OCI-LY7 (cell line): ENCODE results near the gene BMPER. TPM values are rescaled to one million over a fixed set of nuclear protein-coding genes. Genes with fewer than 3 reads are reported as not detected.

Experiments used
- BruUV-seq: library from RNA; stranded (reverse); fragments of 400-500 nt; replicated peaks from 2 replicates; lab custom pipeline; 2021; lab: Mats Ljungman, UMichigan
- CTCF ChIA-PET: fragments of 300-600 bp; sonication (Branson Sonifier 250); formaldehyde crosslinking; loops from one replicate; lab custom pipeline; 2022; ENCODE audit warnings: antibody characterized with exemption; ENCODE audit not compliant: unreplicated experiment; lab: Charles Lee
- POLR2A ChIA-PET: fragments of 300-600 bp; sonication (Branson Sonifier 250); formaldehyde crosslinking; loops from one replicate; lab custom pipeline; 2022; ENCODE audit warnings: antibody characterized with exemption; lab: Charles Lee
- DNase-seq: peaks from one replicate; pipeline ENCODE4 v3.0.0-alpha.2; 2015; ENCODE audit warnings: low spot score
- H2AFZ ChIP-seq: fragments of 200-600 bp; sonication (generic), shearing (Covaris generic); 2 replicates; pipeline ENCODE4 v1.6.1; 2014; ENCODE audit warnings: mild to moderate bottlenecking, antibody characterized with exemption, low read length, moderate library complexity
- H3K27ac ChIP-seq: fragments of 200-600 bp; sonication (generic); 2 replicates; pipeline ENCODE4 v1.5.1; 2014; ENCODE audit warnings: mixed run types, low read depth, mild to moderate bottlenecking, moderate library complexity, low read length, inconsistent platforms; ENCODE audit not compliant: poor library complexity, severe bottlenecking
- H3K36me3 ChIP-seq: fragments of 200-600 bp; sonication (generic); 2 replicates; pipeline ENCODE4 v1.6.1; 2014; ENCODE audit warnings: mild to moderate bottlenecking, antibody characterized with exemption, low read length, moderate library complexity, mixed read lengths; ENCODE audit not compliant: insufficient read depth
- H3K4me1 ChIP-seq: fragments of 200-600 bp; sonication (generic); 2 replicates; pipeline ENCODE4 v1.5.1; 2014; ENCODE audit warnings: mild to moderate bottlenecking, low read length; ENCODE audit not compliant: insufficient read depth, poor library complexity, severe bottlenecking
- H3K4me2 ChIP-seq: fragments of 200-600 bp; sonication (generic); 2 replicates; pipeline ENCODE4 v1.6.1; 2014; ENCODE audit warnings: mild to moderate bottlenecking, low read length
- H3K4me3 ChIP-seq: fragments of 200-600 bp; sonication (generic); 2 replicates; pipeline ENCODE4 v1.5.1; 2014; ENCODE audit warnings: mild to moderate bottlenecking, low read depth, low read length; ENCODE audit not compliant: poor library complexity, severe bottlenecking
- H3K79me2 ChIP-seq: fragments of 200-600 bp; sonication (generic); 2 replicates; pipeline ENCODE4 v1.6.1; 2016; ENCODE audit warnings: low read depth, mild to moderate bottlenecking, low read length, moderate library complexity, mixed read lengths; ENCODE audit not compliant: insufficient read depth
- H3K9me2 ChIP-seq: fragments of 200-600 bp; sonication (generic); 2 replicates; pipeline ENCODE4 v1.6.1; 2016; ENCODE audit warnings: mild to moderate bottlenecking, low read length, mixed read lengths; ENCODE audit not compliant: insufficient read depth
- H3K9me3 ChIP-seq: fragments of 200-600 bp; sonication (generic); 2 replicates; pipeline ENCODE4 v1.6.1; 2014; ENCODE audit warnings: mild to moderate bottlenecking, mixed run types, low read length, mixed read lengths
- H4K20me1 ChIP-seq: fragments of 200-600 bp; sonication (generic); 2 replicates; pipeline ENCODE4 v1.6.1; 2014; ENCODE audit warnings: mild to moderate bottlenecking, antibody characterized with exemption, low read length, moderate library complexity, mixed read lengths; ENCODE audit not compliant: insufficient read depth
- EZH2phosphoT487 ChIP-seq: fragments of 200-600 bp; sonication (generic); IDR thresholded peaks from 2 replicates; pipeline ENCODE4 v1.6.1; 2018; ENCODE audit warnings: low read depth, borderline replicate concordance, mild to moderate bottlenecking, mixed run types, antibody characterized with exemption, low read length, moderate library complexity, mixed read lengths
- intact Hi-C: fragments of 100-400 bp; cut with micrococcal nuclease; formaldehyde crosslinking; loops from one replicate; pipeline ENCODE4 v1.10.0; 2022; ENCODE audit not compliant: unreplicated experiment
- total RNA-seq, 2 experiments: library from RNA; depleted of rRNA in 1 of 2; stranded (reverse); fragments of >200 nt in 1 of 2; shearing (Covaris generic) in 1 of 2; gene quantifications; 2 replicates each; pipeline ENCODE4 v1.2.3, GENCODE V29; 2014 to 2022
- TF ChIP-seq, protein P1 (sequence below): fragments of 200-600 bp; sonication (generic); conservative IDR thresholded peaks from 2 replicates; pipeline ENCODE4 v1.5.1; 2014; ENCODE audit warnings: mild to moderate bottlenecking, antibody characterized with exemption, low read length, moderate library complexity, mixed read lengths

BMPER gene
- total RNA-seq, 2 experiments from 2014 or later: not detected

DNA sequence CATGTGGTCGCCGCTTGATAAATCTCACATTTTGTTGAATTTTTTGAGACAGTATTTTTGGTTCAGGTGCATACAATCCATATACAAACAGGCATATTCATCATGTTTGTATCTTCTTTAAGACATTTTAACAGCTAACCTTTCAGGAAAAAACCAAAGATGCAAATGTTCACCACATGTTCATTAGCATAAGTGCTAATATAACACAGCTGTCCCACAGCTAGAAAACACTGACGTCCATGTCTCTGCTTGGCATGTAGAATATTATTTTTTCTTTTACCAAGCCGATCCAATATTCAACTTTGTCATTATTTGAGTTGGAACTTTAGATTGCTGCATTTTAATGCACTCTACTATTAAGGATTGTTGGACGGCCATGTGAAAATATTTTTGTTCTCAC is 31.2 kb downstream of the BMPER start:
- intact Hi-C loops: loop anchor here (10.0 kb wide), 1 partner anchor 1172 kb away; no protein-coding TSS in a partner anchor
- no peaks in the 10 kb centered on the region for H3K9me2 ChIP-seq
- no peak overlapping the region for H3K4me2 ChIP-seq
- BruUV-seq: no TSS peak
- H2AFZ ChIP-seq: no peak overlapping the region
- no peak overlapping the region for H3K4me3 ChIP-seq
- no peaks in the 10 kb centered on the region for H3K79me2 ChIP-seq
- ChIA-PET POLR2A (no interaction called here), CTCF (no interaction called here)
- DNase-seq: no peak
- TF ChIP-seq, protein P1, sequence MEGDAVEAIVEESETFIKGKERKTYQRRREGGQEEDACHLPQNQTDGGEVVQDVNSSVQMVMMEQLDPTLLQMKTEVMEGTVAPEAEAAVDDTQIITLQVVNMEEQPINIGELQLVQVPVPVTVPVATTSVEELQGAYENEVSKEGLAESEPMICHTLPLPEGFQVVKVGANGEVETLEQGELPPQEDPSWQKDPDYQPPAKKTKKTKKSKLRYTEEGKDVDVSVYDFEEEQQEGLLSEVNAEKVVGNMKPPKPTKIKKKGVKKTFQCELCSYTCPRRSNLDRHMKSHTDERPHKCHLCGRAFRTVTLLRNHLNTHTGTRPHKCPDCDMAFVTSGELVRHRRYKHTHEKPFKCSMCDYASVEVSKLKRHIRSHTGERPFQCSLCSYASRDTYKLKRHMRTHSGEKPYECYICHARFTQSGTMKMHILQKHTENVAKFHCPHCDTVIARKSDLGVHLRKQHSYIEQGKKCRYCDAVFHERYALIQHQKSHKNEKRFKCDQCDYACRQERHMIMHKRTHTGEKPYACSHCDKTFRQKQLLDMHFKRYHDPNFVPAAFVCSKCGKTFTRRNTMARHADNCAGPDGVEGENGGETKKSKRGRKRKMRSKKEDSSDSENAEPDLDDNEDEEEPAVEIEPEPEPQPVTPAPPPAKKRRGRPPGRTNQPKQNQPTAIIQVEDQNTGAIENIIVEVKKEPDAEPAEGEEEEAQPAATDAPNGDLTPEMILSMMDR: no peak
- no peak for TF ChIP-seq EZH2phosphoT487
- no peaks in the 10 kb centered on the region for H4K20me1 ChIP-seq
- H3K36me3 ChIP-seq: no peaks in the 10 kb centered on the region
- H3K9me3 ChIP-seq: no peaks in the 10 kb centered on the region
- no peak overlapping the region for H3K27ac ChIP-seq
- no peaks in the 10 kb centered on the region for H3K4me1 ChIP-seq

DNA sequence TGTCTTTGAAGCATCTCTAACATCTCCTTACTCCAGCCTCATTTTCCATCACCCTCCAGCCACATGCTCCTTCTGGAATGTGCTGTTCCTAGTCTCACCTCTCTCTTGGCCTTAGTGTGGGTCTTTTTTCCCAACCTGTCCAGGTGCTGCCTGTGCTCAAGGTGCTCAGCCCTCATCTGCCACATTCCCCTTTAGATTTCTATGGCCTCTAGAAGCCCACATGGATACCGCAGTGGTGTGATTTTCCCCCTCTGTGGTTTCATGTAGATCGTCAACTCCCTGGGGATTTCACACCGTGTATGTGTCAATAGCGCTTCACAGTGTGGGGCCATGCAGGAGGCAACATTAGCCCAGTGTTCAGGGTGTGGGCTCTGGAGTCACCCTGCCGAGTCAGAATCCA is 32.5 kb downstream of the BMPER start:
- no peak overlapping the region for H3K4me3 ChIP-seq
- no peak for TF ChIP-seq EZH2phosphoT487
- TF ChIP-seq, protein P1: no peak
- H3K36me3 ChIP-seq: no peaks in the 10 kb centered on the region
- no peak overlapping the region for H2AFZ ChIP-seq
- H3K9me2 ChIP-seq: no peaks in the 10 kb centered on the region
- POLR2A ChIA-PET: no interaction called here
- H4K20me1 ChIP-seq: no peaks in the 10 kb centered on the region
- intact Hi-C loops: loop anchor here (10.0 kb wide), 1 partner anchor 1173 kb away; no protein-coding TSS in a partner anchor
- CTCF ChIA-PET: no interaction called here
- H3K79me2 ChIP-seq: no peaks in the 10 kb centered on the region
- H3K9me3 ChIP-seq: no peaks in the 10 kb centered on the region
- no peak overlapping the region for H3K4me2 ChIP-seq
- no peaks in the 10 kb centered on the region for H3K4me1 ChIP-seq
- BruUV-seq: no TSS peak
- H3K27ac ChIP-seq: no peak overlapping the region
- DNase-seq: no peak

DNA sequence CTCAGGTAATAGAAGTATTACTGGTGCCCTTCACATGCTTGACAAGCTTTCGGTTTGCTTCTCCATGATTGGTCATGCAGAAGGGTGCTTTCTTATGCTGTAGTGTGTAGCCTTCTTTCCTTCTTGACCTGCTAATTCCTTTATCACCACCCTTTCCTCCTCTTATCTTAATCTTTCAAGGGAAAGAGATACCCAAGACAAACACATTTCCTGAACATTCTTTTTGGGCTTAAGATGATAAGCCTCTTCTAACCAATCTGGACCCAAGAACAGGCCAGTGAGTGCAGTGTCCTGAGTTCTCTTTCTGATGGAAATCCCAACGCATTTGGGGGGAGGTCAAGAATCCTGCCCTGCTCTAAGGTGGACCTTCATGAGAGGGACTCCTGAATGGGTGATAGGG is 33.8 kb downstream of the BMPER start:
- Histone ChIP-seq H3K36me3 (no peaks in the 10 kb centered on the region), H3K4me1 (no peaks in the 10 kb centered on the region), H3K9me3 (no peaks in the 10 kb centered on the region), H3K4me2 (no peak overlapping the region), H3K27ac (no peak overlapping the region), H3K4me3 (no peak overlapping the region), H3K79me2 (no peaks in the 10 kb centered on the region), H4K20me1 (no peaks in the 10 kb centered on the region), H2AFZ (no peak overlapping the region), H3K9me2 (no peaks in the 10 kb centered on the region)
- CTCF ChIA-PET: no interaction called here
- BruUV-seq: no TSS peak
- no peak for DNase-seq
- intact Hi-C loops: loop anchor here (10.0 kb wide), 1 partner anchor 1174 kb away; no protein-coding TSS in a partner anchor
- no peak for TF ChIP-seq EZH2phosphoT487
- TF ChIP-seq, protein P1: no peak
- POLR2A ChIA-PET: no interaction called here
